Astrocyte (in vitro differentiated cells and primary cell): ENCODE measurements around the gene UPF2. TPM values are rescaled to one million over a fixed set of nuclear protein-coding genes. Genes with fewer than 3 reads are reported as not detected.

ENCODE experiments used
- DNase-seq: peaks from one replicate; pipeline ENCODE4 v3.0.0-alpha.2; 2010; ENCODE audit warnings: low read depth
- FAIRE-seq: peaks from 2 replicates; lab custom pipeline; 2011; peaks lifted over from hg19 to GRCh38; lab: Jason Lieb, UNC
- H2AFZ ChIP-seq: 2 replicates; pipeline ENCODE4 v1.6.0; 2012; ENCODE audit warnings: low read depth, low read length, inconsistent platforms
- H3K27ac ChIP-seq: 2 replicates; pipeline ENCODE4 v1.5.1; 2011; ENCODE audit warnings: low read depth, low read length, inconsistent platforms
- H3K27me3 ChIP-seq: 2 replicates; pipeline ENCODE4 v1.6.0; 2011; ENCODE audit warnings: low read length, inconsistent platforms; ENCODE audit not compliant: insufficient read depth
- H3K36me3 ChIP-seq: 2 replicates; pipeline ENCODE4 v1.5.1; 2011; ENCODE audit warnings: low read length, inconsistent platforms; ENCODE audit not compliant: insufficient read depth
- H3K4me1 ChIP-seq: 2 replicates; pipeline ENCODE4 v1.5.1; 2011; ENCODE audit warnings: low read length, inconsistent platforms; ENCODE audit not compliant: insufficient read depth
- H3K4me2 ChIP-seq: 2 replicates; pipeline ENCODE4 v1.6.0; 2012; ENCODE audit warnings: low read length, inconsistent platforms
- H3K4me3 ChIP-seq: 2 replicates; pipeline ENCODE4 v1.5.1; 2011; ENCODE audit warnings: low read depth, mild to moderate bottlenecking, low read length, inconsistent platforms; ENCODE audit not compliant: insufficient read depth
- H3K79me2 ChIP-seq: 2 replicates; pipeline ENCODE4 v1.6.0; 2012; ENCODE audit warnings: mild to moderate bottlenecking, low read length, inconsistent platforms; ENCODE audit not compliant: insufficient read depth
- H3K9ac ChIP-seq: 2 replicates; pipeline ENCODE4 v1.6.0; 2012; ENCODE audit warnings: mild to moderate bottlenecking, low read length, inconsistent platforms
- H3K9me3 ChIP-seq: 2 replicates; pipeline ENCODE4 v1.5.1; 2012; ENCODE audit warnings: low read depth, mild to moderate bottlenecking, low read length, inconsistent platforms; ENCODE audit not compliant: insufficient read depth
- H4K20me1 ChIP-seq: 2 replicates; pipeline ENCODE4 v1.6.0; 2012; ENCODE audit warnings: low read length, inconsistent platforms; ENCODE audit not compliant: insufficient read depth
- H3K27ac Mint-ChIP-seq: one replicate; pipeline ENCODE4 v1.8.0; 2021; ENCODE audit warnings: mild to moderate bottlenecking, mixed read lengths; ENCODE audit not compliant: unreplicated experiment
- H3K27me3 Mint-ChIP-seq: one replicate; pipeline ENCODE4 v1.8.0; 2021; ENCODE audit warnings: low read depth, mixed read lengths; ENCODE audit not compliant: unreplicated experiment
- H3K36me3 Mint-ChIP-seq: one replicate; pipeline ENCODE4 v1.8.0; 2021; ENCODE audit warnings: low read depth, mixed read lengths; ENCODE audit not compliant: unreplicated experiment
- H3K4me1 Mint-ChIP-seq: one replicate; pipeline ENCODE4 v1.8.0; 2021; ENCODE audit warnings: low read depth, mixed read lengths; ENCODE audit not compliant: unreplicated experiment
- H3K4me3 Mint-ChIP-seq: one replicate; pipeline ENCODE4 v1.8.0; 2021; ENCODE audit warnings: mild to moderate bottlenecking, moderate library complexity, mixed read lengths; ENCODE audit not compliant: unreplicated experiment
- H3K9me3 Mint-ChIP-seq: one replicate; pipeline ENCODE4 v1.8.0; 2021; ENCODE audit warnings: mild to moderate bottlenecking, mixed read lengths; ENCODE audit not compliant: unreplicated experiment
- CTCF ChIP-seq: IDR thresholded peaks from 2 replicates; pipeline ENCODE4 v1.5.1; 2011; ENCODE audit warnings: low read depth, mild to moderate bottlenecking, inconsistent platforms, low read length, moderate library complexity; ENCODE audit not compliant: insufficient read depth
- EZH2 ChIP-seq: IDR thresholded peaks from 2 replicates; pipeline ENCODE4 v1.6.1; 2012; ENCODE audit warnings: mild to moderate bottlenecking, low read length, inconsistent platforms; ENCODE audit not compliant: insufficient read depth
- total RNA-seq: library from RNA; stranded (reverse); gene quantifications from 2 replicates; pipeline ENCODE4 v1.2.1, GENCODE V29; 2021

Gene UPF2
- total RNA-seq, 1 donor from 2014 or later = 23.2 TPM

DNA sequence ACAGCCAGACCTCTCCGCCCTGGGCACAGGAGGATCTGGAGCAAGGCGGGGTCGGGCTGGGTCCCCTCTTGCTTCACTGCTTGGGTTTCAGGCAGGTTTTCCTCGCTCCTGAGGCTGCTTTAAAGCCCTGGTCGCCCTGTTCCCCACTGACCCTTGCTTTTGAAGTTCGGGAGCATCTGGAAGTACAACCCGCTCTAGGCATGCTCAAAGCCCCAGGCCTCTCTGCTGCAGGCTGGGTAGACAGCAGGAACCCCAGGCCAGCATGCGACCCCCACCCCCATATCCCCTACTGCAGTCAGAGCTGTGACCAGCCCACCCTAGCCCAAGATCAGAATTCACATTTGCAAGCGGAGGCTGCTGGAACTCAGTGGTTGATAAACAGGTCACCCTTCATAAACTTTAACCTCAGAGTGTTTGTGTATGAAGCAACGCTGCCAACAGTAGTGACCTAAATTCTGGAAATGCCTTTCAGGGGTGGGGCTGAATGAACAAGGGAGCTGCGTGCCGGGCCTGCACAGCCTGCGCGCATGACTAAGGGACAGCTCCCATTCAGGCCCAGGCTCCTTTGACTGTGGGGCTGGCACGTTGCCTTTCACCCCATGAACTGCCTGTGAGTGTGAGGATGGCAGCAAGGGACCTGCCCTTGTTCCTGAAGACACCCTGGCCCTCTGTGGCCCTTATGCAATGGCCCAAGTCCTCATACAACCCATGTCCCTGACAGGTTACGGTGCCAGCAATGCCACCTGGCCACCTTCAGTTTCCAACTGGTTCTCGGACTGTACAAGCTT lies 166.9 kb downstream of the UPF2 start:
- peak overlapping the region; percentile 10 for H3K9ac ChIP-seq
- H2AFZ ChIP-seq = peak overlapping the region; percentile 41
- TF ChIP-seq EZH2 (no peak), CTCF (no peak)
- peak overlapping the region; percentile 0 for H3K27ac ChIP-seq
- Mint-ChIP-seq H3K36me3 (no peaks in the 10 kb centered on the region), H3K4me1 (peaks cover 24% of the 10 kb centered on the region), H3K4me3 (no peak overlapping the region), H3K9me3 (no peaks in the 10 kb centered on the region), H3K27ac (peak overlapping the region; percentile 69), H3K27me3 (no peaks in the 10 kb centered on the region)
- no peaks in the 10 kb centered on the region for H4K20me1 ChIP-seq
- FAIRE-seq (no peak), DNase-seq (peak; percentile 86)
- no peaks in the 10 kb centered on the region for H3K9me3 ChIP-seq
- H3K4me3 ChIP-seq = no peak overlapping the region
- no peaks in the 10 kb centered on the region for H3K79me2 ChIP-seq
- H3K4me1 ChIP-seq = peaks cover 21% of the 10 kb centered on the region
- H3K4me2 ChIP-seq = peak overlapping the region; percentile 42
- no peaks in the 10 kb centered on the region for H3K27me3 ChIP-seq
- H3K36me3 ChIP-seq = no peaks in the 10 kb centered on the region

DNA sequence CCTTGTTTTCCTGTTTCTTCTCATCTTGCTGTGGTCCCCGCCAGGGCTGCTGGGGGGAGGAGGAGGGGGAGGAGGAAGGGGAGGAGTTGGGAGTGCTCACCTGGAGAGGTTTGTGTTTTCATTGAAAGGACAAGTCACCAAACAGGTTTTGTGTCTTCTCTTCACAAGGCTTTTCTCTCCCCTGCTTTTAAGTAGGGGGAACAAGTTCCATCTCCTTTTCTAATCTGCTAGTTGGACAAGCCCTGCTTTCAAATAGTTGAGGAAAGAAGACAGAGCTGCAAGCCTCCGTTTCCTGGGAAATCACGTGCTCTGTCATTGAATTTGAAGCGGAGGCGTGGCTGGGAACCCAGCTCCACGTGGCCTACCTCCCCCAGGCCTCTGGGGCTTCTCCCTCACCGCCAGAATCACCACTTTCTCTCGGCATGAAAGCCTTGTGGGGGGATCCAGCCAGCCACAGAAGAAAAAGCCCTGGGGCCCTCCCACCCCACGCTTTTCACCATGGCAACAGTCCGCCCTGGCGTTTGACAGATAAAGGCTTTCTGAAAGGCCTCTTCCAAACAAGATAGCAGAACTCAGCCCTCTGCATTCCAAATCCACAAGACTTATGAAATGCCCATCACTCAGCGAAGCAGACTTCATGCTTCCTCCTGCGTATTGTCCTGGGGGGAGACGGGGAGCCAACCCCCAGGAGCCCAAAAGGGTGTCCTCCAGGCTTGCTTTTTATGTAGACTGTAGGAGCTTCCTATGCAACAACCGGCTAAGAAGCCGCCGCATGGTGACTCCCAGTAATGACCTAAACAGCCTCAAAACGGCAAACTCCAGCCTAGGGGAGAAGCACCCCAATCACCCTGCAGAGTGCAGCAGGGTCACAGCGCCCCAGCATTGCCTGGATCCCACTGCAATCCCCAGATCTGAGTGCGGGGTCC lies 167.8 kb downstream of the UPF2 start:
- Histone ChIP-seq H3K27me3 (no peaks in the 10 kb centered on the region), H4K20me1 (no peaks in the 10 kb centered on the region), H3K27ac (no peak overlapping the region), H3K9me3 (no peaks in the 10 kb centered on the region), H3K79me2 (no peaks in the 10 kb centered on the region), H2AFZ (peak overlapping the region; percentile 41), H3K4me1 (peaks cover 21% of the 10 kb centered on the region), H3K9ac (no peak overlapping the region), H3K4me2 (peak overlapping the region; percentile 42), H3K4me3 (no peak overlapping the region), H3K36me3 (no peaks in the 10 kb centered on the region)
- TF ChIP-seq CTCF (no peak), EZH2 (no peak)
- Mint-ChIP-seq H3K4me1 (peaks cover 25% of the 10 kb centered on the region), H3K27ac (peak overlapping the region; percentile 41), H3K4me3 (no peak overlapping the region), H3K27me3 (no peaks in the 10 kb centered on the region), H3K36me3 (no peaks in the 10 kb centered on the region), H3K9me3 (no peaks in the 10 kb centered on the region)
- FAIRE-seq (no peak), DNase-seq (peak; percentile 22)
